SK-N-SH (cell line): ENCODE results near the gene GRHL3.

ENCODE experiments used
- CTCF ChIP-seq: fragments of 200-600 bp; sonication (generic); IDR thresholded peaks from 2 replicates; pipeline ENCODE4 v1.6.1; 2017; ENCODE audit warnings: antibody characterized with exemption, mild to moderate bottlenecking, moderate library complexity
- EP300 ChIP-seq, 2 experiments: IDR thresholded peaks; 2 replicates each; pipeline versions ENCODE4 v1.4.0 to v1.6.1; 2012; ENCODE audit warnings: borderline replicate concordance in 1 of 2, low read depth in 1 of 2, low read length in 1 of 2
- EZH2phosphoT487 ChIP-seq: fragments of 200-600 bp; sonication (generic); IDR thresholded peaks from 2 replicates; pipeline ENCODE4 v1.6.1; 2017; ENCODE audit warnings: low read depth, mixed run types, mild to moderate bottlenecking, antibody characterized with exemption, moderate library complexity, borderline replicate concordance
- FOXJ3 ChIP-seq: sonication (generic); formaldehyde crosslinking; IDR thresholded peaks from 2 replicates; pipeline ENCODE4 v1.5.1; 2020; ENCODE audit warnings: mild to moderate bottlenecking, missing genetic modification reagents
- FOXM1 ChIP-seq: IDR thresholded peaks from 2 replicates; pipeline ENCODE4 v1.4.0; 2012; ENCODE audit warnings: low read depth, mild to moderate bottlenecking
- GATA2 ChIP-seq: sonication (generic); formaldehyde crosslinking; IDR thresholded peaks from 2 replicates; pipeline ENCODE4 v1.5.0; 2020; ENCODE audit warnings: mild to moderate bottlenecking, missing genetic modification reagents
- NRF1 ChIP-seq: IDR thresholded peaks from 2 replicates; pipeline ENCODE4 v1.6.1; 2012; ENCODE audit warnings: low read depth, mild to moderate bottlenecking, low read length
- POLR2AphosphoS5 ChIP-seq: IDR thresholded peaks from 2 replicates; pipeline ENCODE4 v1.6.1; 2012; ENCODE audit warnings: low read depth, low read length
- RAD21 ChIP-seq: IDR thresholded peaks from 2 replicates; pipeline ENCODE4 v1.6.1; 2012; ENCODE audit warnings: mild to moderate bottlenecking, low read length
- SIN3A ChIP-seq: IDR thresholded peaks from 2 replicates; pipeline ENCODE4 v1.6.1; 2012; ENCODE audit warnings: low read depth, mild to moderate bottlenecking, low read length, moderate library complexity, borderline replicate concordance
- TEAD4 ChIP-seq: IDR thresholded peaks from 2 replicates; pipeline ENCODE4 v1.4.0; 2012; ENCODE audit warnings: mild to moderate bottlenecking, borderline replicate concordance; ENCODE audit not compliant: insufficient read depth
- TF ChIP-seq, protein P1 (sequence below): IDR thresholded peaks from 2 replicates; pipeline ENCODE4 v1.4.0; 2012; ENCODE audit warnings: low read depth
- TF ChIP-seq, protein P2 (sequence below): IDR thresholded peaks from 2 replicates; pipeline ENCODE4; 2012

DNA sequence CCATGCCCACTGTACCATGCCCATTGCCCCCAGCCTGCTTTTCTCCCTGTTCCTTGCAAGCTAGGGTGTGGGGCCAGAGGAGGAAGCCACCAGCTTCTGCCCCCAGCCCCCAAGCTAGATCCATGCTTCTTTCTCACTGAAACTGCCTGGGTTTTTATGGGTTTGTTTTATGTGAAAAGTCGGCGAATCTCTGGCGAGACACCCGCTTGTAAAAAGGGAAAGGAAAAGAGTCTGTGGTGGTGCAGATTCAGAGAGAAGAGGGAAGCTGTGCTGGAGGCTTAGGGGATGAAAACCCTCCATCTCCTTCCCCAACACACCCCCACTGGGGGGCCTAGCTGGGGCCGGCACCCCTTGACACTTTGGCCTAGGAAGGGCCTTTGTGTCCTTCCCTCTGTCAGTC lies 26.2 kb downstream of the GRHL3 start:
- TF ChIP-seq CTCF: no peak
- TF ChIP-seq POLR2AphosphoS5: no peak
- TF ChIP-seq FOXM1: no peak
- TF ChIP-seq, protein P1, sequence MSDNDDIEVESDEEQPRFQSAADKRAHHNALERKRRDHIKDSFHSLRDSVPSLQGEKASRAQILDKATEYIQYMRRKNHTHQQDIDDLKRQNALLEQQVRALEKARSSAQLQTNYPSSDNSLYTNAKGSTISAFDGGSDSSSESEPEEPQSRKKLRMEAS: no peak
- TF ChIP-seq NRF1: no peak
- no peak for TF ChIP-seq EP300 (IDR thresholded peaks at IDR 0.05; ENCODE audit: borderline replicate concordance in 1 of 2, low read depth in 1 of 2, low read length in 1 of 2)
- no peak for TF ChIP-seq EZH2phosphoT487
- TF ChIP-seq RAD21: no peak
- TF ChIP-seq TEAD4: no peak
- no peak for TF ChIP-seq FOXJ3 (CRISPR knock-in tag)
- no peak for TF ChIP-seq GATA2 (CRISPR knock-in tag)
- TF ChIP-seq, protein P2, sequence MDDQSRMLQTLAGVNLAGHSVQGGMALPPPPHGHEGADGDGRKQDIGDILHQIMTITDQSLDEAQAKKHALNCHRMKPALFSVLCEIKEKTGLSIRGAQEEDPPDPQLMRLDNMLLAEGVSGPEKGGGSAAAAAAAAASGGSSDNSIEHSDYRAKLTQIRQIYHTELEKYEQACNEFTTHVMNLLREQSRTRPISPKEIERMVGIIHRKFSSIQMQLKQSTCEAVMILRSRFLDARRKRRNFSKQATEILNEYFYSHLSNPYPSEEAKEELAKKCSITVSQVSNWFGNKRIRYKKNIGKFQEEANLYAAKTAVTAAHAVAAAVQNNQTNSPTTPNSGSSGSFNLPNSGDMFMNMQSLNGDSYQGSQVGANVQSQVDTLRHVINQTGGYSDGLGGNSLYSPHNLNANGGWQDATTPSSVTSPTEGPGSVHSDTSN: no peak
- no peak for TF ChIP-seq SIN3A
